ENCODE results near the gene TENM4.

DNA sequence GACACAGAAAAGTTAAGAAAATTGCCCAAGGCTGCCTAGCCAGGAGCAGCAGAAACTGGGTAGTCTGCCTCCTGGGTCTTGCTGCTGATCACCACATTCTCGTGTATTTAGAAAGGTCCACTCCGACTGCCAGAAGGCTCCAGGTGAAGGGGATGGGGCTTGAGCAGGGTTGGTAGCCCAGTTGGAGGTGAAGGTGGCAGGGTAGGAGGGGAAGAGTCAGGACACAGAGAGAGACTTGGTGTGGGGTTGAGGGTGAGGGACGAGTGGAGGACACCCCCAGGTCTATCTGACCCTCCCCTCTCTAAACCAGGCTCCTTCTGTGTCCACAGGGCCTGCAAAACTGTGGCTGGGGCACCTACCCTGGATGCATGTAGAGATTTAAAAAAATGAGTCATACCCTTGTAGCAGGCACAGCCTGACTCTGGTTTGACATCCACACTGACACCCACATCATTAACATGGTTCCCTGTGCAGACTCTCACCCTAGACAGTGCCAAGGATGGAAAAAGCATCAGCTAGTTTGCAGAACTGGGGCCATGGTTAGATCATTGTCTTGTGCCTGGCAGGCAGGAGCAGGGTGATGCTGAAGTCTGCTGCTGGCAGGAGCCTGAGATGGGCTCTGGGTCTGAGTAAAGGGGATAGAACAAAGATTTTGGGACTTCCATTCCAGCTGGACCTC is 273.2 kb downstream of the TENM4 start:
- no peak for TF ChIP-seq EZH2 (conservative IDR thresholded peaks at IDR 0.05; ENCODE audit: low read depth, low read length)
- TF ChIP-seq CTCF (CRISPR knock-in tag; IDR thresholded peaks at IDR 0.05) = no peak
- TF ChIP-seq, protein P1, sequence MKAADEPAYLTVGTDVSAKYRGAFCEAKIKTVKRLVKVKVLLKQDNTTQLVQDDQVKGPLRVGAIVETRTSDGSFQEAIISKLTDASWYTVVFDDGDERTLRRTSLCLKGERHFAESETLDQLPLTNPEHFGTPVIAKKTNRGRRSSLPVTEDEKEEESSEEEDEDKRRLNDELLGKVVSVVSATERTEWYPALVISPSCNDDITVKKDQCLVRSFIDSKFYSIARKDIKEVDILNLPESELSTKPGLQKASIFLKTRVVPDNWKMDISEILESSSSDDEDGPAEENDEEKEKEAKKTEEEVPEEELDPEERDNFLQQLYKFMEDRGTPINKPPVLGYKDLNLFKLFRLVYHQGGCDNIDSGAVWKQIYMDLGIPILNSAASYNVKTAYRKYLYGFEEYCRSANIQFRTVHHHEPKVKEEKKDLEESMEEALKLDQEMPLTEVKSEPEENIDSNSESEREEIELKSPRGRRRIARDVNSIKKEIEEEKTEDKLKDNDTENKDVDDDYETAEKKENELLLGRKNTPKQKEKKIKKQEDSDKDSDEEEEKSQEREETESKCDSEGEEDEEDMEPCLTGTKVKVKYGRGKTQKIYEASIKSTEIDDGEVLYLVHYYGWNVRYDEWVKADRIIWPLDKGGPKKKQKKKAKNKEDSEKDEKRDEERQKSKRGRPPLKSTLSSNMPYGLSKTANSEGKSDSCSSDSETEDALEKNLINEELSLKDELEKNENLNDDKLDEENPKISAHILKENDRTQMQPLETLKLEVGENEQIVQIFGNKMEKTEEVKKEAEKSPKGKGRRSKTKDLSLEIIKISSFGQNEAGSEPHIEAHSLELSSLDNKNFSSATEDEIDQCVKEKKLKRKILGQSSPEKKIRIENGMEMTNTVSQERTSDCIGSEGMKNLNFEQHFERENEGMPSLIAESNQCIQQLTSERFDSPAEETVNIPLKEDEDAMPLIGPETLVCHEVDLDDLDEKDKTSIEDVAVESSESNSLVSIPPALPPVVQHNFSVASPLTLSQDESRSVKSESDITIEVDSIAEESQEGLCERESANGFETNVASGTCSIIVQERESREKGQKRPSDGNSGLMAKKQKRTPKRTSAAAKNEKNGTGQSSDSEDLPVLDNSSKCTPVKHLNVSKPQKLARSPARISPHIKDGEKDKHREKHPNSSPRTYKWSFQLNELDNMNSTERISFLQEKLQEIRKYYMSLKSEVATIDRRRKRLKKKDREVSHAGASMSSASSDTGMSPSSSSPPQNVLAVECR (CRISPR knock-in tag; IDR thresholded peaks at IDR 0.05; ENCODE audit: borderline replicate concordance) = no peak
- TF ChIP-seq TCF7L2 (IDR thresholded peaks at IDR 0.05; ENCODE audit: low read depth, low read length) = no peak
- TF ChIP-seq NFE2L1 (CRISPR knock-in tag; IDR thresholded peaks at IDR 0.05; ENCODE audit: borderline replicate concordance) = no peak
- TF ChIP-seq RNF219 (CRISPR knock-in tag; IDR thresholded peaks at IDR 0.05) = no peak
- TF ChIP-seq PRPF4 (IDR thresholded peaks at IDR 0.05; ENCODE audit: low read depth, low read length, poor library complexity, severe bottlenecking) = no peak
- TF ChIP-seq FOXP1 (IDR thresholded peaks at IDR 0.05) = no peak
- TF ChIP-seq FOXP1 (CRISPR knock-in tag; IDR thresholded peaks at IDR 0.05) = no peak
- TF ChIP-seq, protein P2, sequence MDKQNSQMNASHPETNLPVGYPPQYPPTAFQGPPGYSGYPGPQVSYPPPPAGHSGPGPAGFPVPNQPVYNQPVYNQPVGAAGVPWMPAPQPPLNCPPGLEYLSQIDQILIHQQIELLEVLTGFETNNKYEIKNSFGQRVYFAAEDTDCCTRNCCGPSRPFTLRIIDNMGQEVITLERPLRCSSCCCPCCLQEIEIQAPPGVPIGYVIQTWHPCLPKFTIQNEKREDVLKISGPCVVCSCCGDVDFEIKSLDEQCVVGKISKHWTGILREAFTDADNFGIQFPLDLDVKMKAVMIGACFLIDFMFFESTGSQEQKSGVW (CRISPR knock-in tag; IDR thresholded peaks at IDR 0.05; ENCODE audit: borderline replicate concordance) = no peak
- no peak for TF ChIP-seq POLR2A (IDR thresholded peaks at IDR 0.05; ENCODE audit: insufficient read depth in 1 of 2, low read depth in 2 of 2, low read length in 2 of 2)

Measured in HepG2 (cell line).